Activated CD8-positive, alpha-beta memory T cell treated with anti-CD3 and anti-CD28 coated beads, Interleukin-2, amount 50 U/mL, for 1 hour (primary cell): ENCODE data around the gene PPP2R2D.
"Not testable (repeated sequence)": the region's sequence is repeated elsewhere in the genome, so short reads cannot be mapped to it uniquely, and the experiment has no call there.

Source experiments
- DNase-seq: peaks from one replicate; pipeline ENCODE4 v3.0.0-alpha.2; 2020; ENCODE audit errors: extremely low read depth

The PPP2R2D gene

GRCh38 chr10:131868436-131868835 is 32.4 kb upstream of the PPP2R2D start:
- no peak for DNase-seq

DNA sequence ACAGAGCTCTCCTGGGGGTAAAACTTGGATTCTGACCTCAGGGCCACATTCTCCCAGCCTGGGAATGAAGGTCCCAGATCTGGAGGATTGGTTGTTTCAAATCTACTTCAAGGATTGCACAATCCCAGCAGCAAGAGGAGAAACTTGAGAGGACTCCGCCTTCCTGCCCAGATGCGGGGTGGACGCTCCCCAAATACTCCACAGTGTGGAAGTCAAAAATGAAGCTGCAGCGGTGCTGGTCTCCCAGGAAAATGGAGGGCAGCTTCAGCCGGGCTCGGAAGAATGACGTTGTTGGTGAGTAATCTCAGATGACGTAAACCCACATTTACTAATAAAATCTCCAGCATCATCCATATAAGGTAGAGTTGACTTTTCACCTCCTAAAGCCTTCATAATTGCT is 31.5 kb upstream of the PPP2R2D start:
- no peak for DNase-seq

DNA sequence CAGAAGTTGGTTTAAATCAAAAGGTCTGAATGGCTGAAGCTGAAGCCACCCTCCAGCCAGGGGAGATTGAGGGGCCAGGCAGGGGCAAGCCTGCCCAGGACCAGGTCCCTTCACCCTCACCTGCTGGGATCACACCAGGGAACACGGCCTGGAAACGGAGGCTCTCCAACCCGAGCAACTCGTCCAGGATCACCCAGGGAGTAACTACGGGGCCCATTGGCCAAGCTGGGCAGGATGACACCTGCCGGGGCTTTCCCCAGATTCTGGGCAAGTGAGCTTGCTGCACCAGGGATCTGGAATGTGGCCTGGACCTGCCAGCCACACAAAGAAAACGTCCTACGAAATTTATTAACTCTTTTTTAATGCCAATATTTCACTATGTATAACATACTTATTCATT is 30.4 kb upstream of the PPP2R2D start:
- DNase-seq = no peak

DNA sequence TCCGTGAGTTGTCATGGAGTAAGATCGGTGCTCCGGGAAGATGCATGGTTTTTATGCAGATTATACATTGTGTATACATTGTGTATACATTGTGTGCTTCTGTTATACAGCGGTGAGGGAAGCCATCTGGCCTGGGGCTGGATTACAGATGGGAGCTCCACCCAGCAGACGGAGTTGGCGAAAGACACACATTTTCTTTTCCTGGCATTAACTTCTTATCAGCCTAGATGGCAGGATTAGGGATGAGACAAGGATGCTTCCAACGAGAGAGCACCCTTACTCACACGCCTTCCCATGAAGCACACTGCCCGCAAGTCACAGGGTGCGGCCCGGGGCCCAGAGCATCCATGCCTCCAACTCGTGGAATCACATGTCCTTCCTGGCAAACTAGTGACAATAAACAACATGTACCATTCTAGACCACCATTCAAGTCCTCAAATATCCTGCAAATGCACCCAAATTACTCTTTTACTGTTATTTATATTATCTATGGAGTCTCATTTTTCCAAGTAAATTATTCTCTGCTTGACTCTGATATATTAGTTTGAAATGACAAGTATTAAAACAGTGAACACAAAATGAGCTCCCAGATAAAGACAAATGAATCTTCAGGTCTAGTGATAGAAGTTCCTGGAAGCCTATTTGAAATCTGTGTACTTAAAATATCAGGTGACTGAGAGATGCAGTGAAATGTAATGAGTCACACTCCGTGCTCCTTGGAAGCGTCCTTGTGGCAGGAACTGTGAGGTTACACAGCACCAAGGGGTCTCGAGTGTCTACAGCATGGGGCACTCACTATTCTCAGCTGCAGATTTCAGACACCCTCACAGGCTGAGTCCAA is 29.8 kb upstream of the PPP2R2D start:
- DNase-seq = no peak

GRCh38 chr10:131871673-131872005 is 29.2 kb upstream of the PPP2R2D start:
- DNase-seq = no peak

DNA sequence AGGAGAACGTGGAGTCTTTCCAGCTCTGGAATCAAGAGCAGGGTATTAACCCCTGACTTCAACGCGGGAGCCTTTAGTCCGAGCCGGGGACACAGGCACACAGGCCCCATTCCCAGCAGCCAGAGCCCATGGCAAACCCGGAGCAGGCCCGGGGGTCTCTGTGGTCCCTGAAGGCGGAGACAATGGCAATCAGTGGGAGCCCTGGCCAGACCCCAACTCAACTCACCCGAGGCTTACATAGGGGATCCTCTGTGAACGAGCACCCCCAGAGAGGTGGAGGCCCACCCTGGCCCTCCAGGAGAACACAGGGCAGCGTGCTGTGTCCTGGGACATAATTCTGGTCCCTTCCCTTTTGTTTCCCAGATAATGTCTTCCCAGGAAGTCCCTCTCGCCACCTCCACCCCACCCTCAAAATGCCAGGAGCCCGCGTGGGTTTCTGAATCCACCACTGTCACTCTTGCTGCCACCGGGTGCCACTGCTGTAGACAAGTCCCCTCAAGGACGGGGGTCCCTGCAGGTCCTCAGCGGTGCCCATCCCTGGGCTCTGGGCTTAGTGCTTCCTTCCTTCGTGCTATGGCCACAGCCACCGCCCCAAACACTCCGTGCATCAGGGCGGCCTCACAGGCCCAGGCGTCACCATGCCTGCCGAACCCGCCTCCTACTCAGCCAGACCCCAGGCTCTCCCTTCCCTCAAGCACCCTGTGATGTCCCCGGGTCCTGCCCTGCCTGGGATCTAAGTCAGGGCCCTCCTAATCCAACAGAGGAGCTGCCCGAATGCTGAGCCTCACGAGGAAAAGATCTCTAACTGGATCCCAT is 28.6 kb upstream of the PPP2R2D start:
- DNase-seq = no peak

GRCh38 chr10:131872827-131873375 is 27.9 kb upstream of the PPP2R2D start:
- DNase-seq = no peak

DNA sequence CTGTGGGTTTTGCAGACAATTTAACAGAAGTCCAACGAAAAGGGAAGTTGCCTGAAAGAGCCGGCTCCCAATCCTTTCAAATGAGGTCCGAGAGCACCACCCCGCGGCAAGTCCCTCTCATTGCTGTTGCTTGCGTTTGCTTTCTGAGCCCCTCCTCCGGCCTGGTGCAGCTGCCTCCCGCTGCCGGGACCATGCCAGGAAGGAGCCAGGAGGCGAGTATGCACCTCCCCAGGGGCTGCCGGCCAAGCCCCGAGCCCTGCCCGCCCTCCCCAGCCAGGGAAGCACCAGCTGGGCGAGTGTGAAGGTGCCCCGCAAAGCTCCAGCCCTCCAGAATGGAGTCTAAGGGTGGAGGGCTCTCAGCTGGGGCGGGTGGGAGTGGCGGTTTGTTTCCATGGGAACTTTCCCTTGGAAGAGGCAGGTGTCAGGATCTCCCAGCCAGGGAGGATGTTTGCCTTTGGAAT is 25.8 kb upstream of the PPP2R2D start:
- no peak for DNase-seq

DNA sequence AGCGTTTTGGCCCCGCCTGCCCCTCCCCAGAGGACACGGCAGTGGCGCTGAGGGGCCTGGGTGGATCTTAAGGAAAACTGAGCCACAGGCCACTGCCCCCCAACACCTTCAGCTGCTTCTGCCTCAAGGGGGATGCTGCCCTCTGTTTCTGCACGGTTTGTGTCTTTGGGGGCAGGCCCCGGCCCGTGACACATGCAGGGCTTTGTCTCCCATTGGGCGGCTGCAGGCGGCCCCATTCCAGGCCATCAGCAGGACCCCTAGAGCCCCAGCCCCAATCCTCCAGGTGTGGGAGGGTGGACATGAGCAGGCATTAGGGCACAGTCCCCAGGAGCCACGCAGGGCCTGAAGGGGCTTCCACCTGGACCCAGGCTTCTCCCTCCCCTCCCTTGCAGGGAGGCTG is 25.3 kb upstream of the PPP2R2D start:
- no peak for DNase-seq

- no peak for DNase-seq
Measured at GRCh38 chr10:131876017-131876416, 24.8 kb upstream of the PPP2R2D start.

DNA sequence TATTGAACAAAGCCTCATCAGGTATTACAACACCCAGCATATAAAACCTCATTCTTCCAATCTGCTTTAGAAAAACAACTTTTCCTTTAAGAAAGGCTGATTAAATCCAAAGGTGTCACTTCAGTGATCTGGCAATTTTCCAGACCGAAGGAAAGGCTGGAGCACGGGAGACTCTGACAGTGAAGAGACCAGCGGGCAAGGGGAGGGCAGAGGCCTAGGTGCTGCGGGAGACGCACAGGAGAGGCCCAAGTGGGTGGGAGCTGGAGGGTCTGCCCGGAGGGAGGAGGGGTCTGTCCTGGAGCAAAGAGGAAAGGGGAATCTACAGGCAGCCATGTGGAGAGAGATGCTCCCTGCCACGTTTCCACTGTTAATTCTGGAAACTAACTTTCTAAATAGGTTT is 24.3 kb upstream of the PPP2R2D start:
- no peak for DNase-seq

- DNase-seq = no peak
Measured at GRCh38 chr10:131880016-131880590, 20.7 kb upstream of the PPP2R2D start.

DNA sequence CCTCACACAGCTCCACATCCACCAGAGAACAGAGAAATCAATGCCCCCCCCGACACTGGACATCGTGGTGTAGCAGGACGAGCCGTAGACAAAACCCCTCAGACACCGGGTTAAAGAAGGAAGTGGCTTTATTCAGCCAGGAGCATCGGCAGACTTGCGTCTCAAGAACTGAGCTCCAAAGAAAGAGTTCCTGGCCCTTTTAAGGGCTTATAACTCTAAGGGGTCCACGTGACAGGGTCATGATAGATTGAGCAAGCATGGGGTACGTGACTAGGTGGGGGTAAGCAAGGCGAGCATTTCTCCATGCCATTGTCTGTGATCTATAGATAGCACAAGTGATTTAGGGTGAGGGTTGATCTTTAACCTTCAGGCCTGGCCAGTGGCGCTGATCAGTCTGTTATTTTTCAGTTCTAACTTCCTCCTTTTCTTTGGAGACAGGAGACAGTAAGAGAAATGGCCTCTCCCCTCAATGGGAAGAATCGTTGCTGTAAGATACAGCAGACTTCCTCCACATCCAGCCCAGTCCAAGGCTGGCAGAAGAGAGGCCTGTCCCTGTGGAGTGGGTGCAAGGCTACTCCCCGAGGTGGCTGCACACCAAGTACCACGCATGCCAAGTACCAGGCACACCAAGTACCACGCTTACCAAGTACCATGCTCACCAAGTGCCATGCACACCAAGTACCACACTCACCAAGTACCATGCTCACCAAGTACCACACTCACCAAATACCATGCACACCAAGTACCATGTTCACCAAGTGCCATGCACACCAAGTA is 19.5 kb upstream of the PPP2R2D start:
- DNase-seq = no peak

DNA sequence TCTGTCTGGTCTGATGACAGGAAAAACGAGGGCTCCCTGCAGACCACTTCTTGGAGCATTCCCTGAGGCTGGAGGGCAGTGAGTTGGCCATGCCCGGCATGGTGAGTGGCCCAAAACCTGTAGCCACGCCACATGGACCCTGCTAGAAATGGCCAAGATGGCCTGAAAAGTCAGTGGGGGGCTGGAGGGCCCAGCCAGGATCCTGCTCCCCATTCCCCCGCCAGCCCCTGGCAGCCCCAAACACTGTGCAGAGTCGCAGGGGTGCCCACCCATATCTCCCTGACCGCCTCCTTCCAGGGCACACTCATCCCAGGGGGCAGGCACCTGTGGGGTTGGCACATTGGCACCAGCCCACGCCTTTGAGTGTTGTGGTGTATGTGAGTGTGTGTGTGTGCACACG is 18.7 kb upstream of the PPP2R2D start:
- no peak for DNase-seq

GRCh38 chr10:131882590-131883451 is 18.0 kb upstream of the PPP2R2D start:
- DNase-seq = no peak

DNA sequence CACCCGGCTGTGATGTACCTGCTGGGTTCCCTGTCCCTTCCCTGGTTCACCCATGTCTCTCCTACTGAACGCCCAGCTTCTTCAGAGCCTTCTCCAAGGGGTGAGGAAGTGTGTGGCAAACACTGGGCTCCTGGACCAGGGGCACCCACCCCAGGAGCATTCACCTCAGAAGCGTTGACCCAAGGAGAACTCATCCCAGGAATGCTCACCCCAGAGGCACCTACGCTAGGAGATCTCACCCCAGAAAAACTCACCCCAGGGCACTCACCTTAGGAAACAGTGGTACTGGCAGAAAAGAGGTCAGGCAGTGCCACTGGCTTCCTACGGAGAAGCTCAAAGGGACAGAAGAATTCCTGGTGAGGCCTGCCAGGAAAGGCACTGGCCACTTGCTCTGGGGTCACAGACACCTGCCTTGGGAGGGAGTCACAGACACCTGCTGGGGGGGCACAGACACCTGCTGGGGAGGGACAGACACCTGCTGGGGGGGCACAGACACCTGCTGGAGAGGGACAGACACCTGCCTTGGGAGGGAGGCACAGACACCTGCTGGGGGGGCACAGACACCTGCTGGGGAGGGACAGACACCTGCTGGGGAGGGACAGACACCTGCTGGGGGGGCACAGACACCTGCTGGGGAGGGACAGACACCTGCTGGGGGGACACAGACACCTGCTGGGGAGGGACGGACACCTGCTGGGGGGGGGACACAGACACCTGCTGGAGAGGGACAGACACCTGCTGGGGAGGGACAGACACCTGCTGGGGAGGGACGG is 17.0 kb upstream of the PPP2R2D start:
- not testable (repeated sequence) for DNase-seq

- DNase-seq = no peak
Measured at GRCh38 chr10:131885391-131886165, 15.2 kb upstream of the PPP2R2D start.

- DNase-seq = no peak
Measured at GRCh38 chr10:131886237-131886636, 14.6 kb upstream of the PPP2R2D start.

DNA sequence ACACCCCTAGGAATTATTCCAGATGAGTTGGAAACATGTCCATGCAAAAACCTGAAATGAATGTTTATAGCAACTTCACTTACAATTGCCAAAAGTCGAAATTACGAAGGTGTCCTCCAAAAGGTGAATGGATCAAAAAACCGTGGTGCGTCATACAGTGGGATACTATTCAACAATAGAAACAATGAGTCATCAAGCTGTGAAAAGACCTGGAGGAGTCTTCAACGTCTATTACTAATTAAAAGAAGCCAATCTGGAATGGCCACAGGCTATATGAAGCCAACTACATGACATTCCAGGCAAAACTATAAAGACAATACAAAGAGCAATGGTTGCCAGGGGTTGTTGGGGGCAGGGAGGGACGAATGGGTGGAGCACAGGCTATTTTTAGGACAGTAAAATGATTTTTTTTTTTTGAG is 12.6 kb upstream of the PPP2R2D start:
- DNase-seq = no peak
